Measurements from ENCODE around the gene FLT3. TPM values are rescaled to one million over a fixed set of nuclear protein-coding genes. Genes with fewer than 3 reads are reported as not detected.

FLT3 gene
- total and polyA plus RNA-seq, 3 donors from 2014 or later, result 1.8 to 2.5 (median 2.4) TPM

- TF ChIP-seq, protein P1, sequence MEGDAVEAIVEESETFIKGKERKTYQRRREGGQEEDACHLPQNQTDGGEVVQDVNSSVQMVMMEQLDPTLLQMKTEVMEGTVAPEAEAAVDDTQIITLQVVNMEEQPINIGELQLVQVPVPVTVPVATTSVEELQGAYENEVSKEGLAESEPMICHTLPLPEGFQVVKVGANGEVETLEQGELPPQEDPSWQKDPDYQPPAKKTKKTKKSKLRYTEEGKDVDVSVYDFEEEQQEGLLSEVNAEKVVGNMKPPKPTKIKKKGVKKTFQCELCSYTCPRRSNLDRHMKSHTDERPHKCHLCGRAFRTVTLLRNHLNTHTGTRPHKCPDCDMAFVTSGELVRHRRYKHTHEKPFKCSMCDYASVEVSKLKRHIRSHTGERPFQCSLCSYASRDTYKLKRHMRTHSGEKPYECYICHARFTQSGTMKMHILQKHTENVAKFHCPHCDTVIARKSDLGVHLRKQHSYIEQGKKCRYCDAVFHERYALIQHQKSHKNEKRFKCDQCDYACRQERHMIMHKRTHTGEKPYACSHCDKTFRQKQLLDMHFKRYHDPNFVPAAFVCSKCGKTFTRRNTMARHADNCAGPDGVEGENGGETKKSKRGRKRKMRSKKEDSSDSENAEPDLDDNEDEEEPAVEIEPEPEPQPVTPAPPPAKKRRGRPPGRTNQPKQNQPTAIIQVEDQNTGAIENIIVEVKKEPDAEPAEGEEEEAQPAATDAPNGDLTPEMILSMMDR (IDR thresholded peaks at IDR 0.05), result no peak
- no peak for TF ChIP-seq POLR2A (IDR thresholded peaks at IDR 0.05)
These were observed 52.5 kb downstream of the FLT3 start for GRCh38 chr13:28047757-28048388.

DNA sequence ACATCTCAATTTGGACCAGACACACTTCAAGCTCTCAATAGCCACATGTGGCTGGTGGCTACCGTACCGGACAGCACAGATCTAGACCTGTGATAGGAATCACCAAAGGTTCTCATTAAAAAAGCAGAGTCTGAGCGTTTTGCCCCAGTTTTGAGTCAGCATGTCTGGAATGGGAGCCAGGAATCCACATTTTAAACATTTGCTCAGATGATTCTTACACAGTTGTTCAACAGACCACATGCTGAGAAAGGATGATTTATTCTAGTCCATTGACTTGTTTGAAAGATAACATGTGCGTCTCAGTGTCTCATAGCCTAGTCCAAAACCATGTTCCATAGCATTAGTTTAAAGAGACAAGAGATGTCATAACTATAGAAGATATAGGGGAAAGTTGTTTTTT, 53.4 kb downstream of the FLT3 start:
- Histone ChIP-seq H3K27ac (no peak overlapping the region), H3K9me3 (no peaks in the 10 kb centered on the region), H3K27me3 (no peaks in the 10 kb centered on the region), H3K4me1 (no peaks in the 10 kb centered on the region), H3K4me3 (no peak overlapping the region), H3K36me3 (ENCODE audit: low read depth, missing control alignments) (no peaks in the 10 kb centered on the region)
- no peak for TF ChIP-seq POLR2A (IDR thresholded peaks at IDR 0.05)
- TF ChIP-seq, protein P1 (IDR thresholded peaks at IDR 0.05), result no peak
- intact Hi-C loops (cut with DNase I; ENCODE audit: low total_unique reads), result no loop called here
- DNase-seq, result no peak
- WGBS, 2 donors, result 84 to 88% methylated on average over 4 of the region's 4 CpGs

More at GRCh38 chr13:28047757-28048388, 52.5 kb downstream of the FLT3 start:
- no peak for DNase-seq
- intact Hi-C loops (cut with DNase I; ENCODE audit: low total_unique reads), result no loop called here
- Histone ChIP-seq H3K4me3 (no peak overlapping the region), H3K9me3 (no peaks in the 10 kb centered on the region), H3K36me3 (ENCODE audit: low read depth, missing control alignments) (no peaks in the 10 kb centered on the region), H3K27ac (no peak overlapping the region), H3K4me1 (no peaks in the 10 kb centered on the region), H3K27me3 (no peaks in the 10 kb centered on the region)
- WGBS, 2 donors, result 67 to 74% methylated on average over 7 of the region's 7 CpGs

DNA sequence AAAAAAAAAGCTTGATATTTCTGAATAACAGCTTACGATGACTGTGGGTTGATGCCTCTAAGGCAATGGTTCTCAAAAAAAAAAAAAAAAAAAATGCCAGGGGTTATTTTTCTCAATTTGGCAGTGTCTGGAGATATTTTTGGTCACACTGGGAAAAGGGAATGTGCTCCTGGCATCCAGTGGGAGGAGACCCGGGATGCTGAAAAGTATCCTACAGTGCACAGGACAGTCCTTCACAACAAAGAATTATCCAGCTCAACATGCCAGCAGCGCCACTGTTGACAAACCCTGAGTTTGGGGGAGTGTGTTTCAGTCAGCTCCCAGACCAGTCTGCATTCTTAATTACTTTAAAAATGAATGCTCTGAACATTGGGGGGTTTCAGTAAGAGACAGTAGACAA, 54.5 kb downstream of the FLT3 start:
- Histone ChIP-seq H3K4me1 (peaks cover 7% of the 10 kb centered on the region), H3K27ac (no peak overlapping the region), H3K27me3 (no peaks in the 10 kb centered on the region), H3K9me3 (no peaks in the 10 kb centered on the region), H3K36me3 (ENCODE audit: low read depth, missing control alignments) (no peaks in the 10 kb centered on the region), H3K4me3 (no peak overlapping the region)
- DNase-seq, result no peak
- TF ChIP-seq POLR2A (IDR thresholded peaks at IDR 0.05), result no peak
- TF ChIP-seq, protein P1 (IDR thresholded peaks at IDR 0.05), result no peak
- 60% methylated on average over 3 of the region's 3 CpGs for WGBS, 2 donors
- intact Hi-C loops (cut with DNase I; ENCODE audit: low total_unique reads), result no loop called here

GRCh38 chr13:28044608-28045007, 55.8 kb downstream of the FLT3 start:
- 90 to 92% methylated on average over 2 of the region's 2 CpGs for WGBS, 2 donors
- no peaks in the 10 kb centered on the region for H3K27me3 ChIP-seq
- no peaks in the 10 kb centered on the region for H3K9me3 ChIP-seq
- peaks cover 12% of the 10 kb centered on the region for H3K4me1 ChIP-seq
- no peak overlapping the region for H3K27ac ChIP-seq
- no peaks in the 10 kb centered on the region for H3K36me3 ChIP-seq (ENCODE audit: low read depth, missing control alignments)
- no peak for TF ChIP-seq POLR2A (IDR thresholded peaks at IDR 0.05)
- TF ChIP-seq, protein P1 (IDR thresholded peaks at IDR 0.05), result no peak
- DNase-seq, result no peak
- H3K4me3 ChIP-seq, result no peak overlapping the region
- intact Hi-C loops (cut with DNase I; ENCODE audit: low total_unique reads), result no loop called here

DNA sequence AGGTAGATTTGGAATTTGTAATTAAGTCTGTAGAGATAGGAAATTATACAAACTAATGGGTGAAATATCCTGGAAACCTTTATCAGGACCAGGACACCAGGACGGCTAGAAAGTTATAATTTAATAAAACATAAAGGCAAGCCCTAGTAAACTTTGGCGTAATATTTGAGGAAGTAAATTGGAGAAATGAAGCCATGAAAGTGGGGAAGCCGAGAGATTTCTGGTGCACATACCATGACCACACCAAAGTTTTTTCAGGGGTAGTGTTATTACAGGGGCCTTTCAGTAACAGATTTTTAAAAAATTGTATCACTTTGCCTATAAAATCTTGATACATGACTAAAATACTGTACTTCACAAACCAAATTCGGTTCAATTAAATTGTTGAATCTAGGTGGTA, 57.2 kb downstream of the FLT3 start:
- TF ChIP-seq, protein P1 (IDR thresholded peaks at IDR 0.05), result no peak
- TF ChIP-seq POLR2A (IDR thresholded peaks at IDR 0.05), result no peak
- H3K9me3 ChIP-seq, result no peaks in the 10 kb centered on the region
- no peaks in the 10 kb centered on the region for H3K36me3 ChIP-seq (ENCODE audit: low read depth, missing control alignments)
- H3K27ac ChIP-seq, result no peak overlapping the region
- no peaks in the 10 kb centered on the region for H3K27me3 ChIP-seq
- H3K4me3 ChIP-seq, result no peak overlapping the region
- WGBS, 2 donors, result 84 to 85% methylated on average over 4 of the region's 4 CpGs
- intact Hi-C loops (cut with DNase I; ENCODE audit: low total_unique reads), result no loop called here
- peaks cover 12% of the 10 kb centered on the region for H3K4me1 ChIP-seq
- no peak for DNase-seq

All from testis (tissue), 3 donors.